GM23338 (cell line): ENCODE data around the gene JAG1.

ENCODE experiments used
- CREB1 ChIP-seq: fragments of 250-450 bp; sonication (Bioruptor Pico); IDR thresholded peaks from 2 replicates; pipeline ENCODE4 v1.5.0; 2020; ENCODE audit warnings: low read depth, mild to moderate bottlenecking, moderate library complexity
- EZH2 ChIP-seq: fragments of 200-600 bp; sonication (generic); IDR thresholded peaks from one replicate; pipeline ENCODE4 v1.8.0; 2017; ENCODE audit warnings: antibody characterized with exemption, mild to moderate bottlenecking, low read depth; ENCODE audit not compliant: unreplicated experiment
- EZH2phosphoT487 ChIP-seq: fragments of 200-600 bp; sonication (generic); IDR thresholded peaks from one replicate; pipeline ENCODE4 v1.8.1; 2018; ENCODE audit warnings: antibody characterized with exemption; ENCODE audit not compliant: unreplicated experiment
- JUNB ChIP-seq: IDR thresholded peaks from one replicate; pipeline ENCODE4 v1.6.1; 2016; ENCODE audit warnings: antibody characterized with exemption; ENCODE audit not compliant: unreplicated experiment
- NANOG ChIP-seq: IDR thresholded peaks from 2 replicates; pipeline ENCODE4 v1.6.1; 2016; ENCODE audit warnings: antibody characterized with exemption, borderline replicate concordance
- POLR2AphosphoS5 ChIP-seq: IDR thresholded peaks from 2 replicates; pipeline ENCODE4 v1.6.1; 2016; ENCODE audit warnings: antibody characterized with exemption, low read depth
- STAT1 ChIP-seq: IDR thresholded peaks from one replicate; pipeline ENCODE4 v1.6.1; 2016; ENCODE audit warnings: antibody characterized with exemption; ENCODE audit not compliant: unreplicated experiment
- ZNF114 ChIP-seq: fragments of 250-450 bp; sonication (Bioruptor Pico); IDR thresholded peaks from 2 replicates; pipeline ENCODE4 v1.5.0; 2020; ENCODE audit warnings: mild to moderate bottlenecking, moderate library complexity
- ZNF331 ChIP-seq: fragments of 250-450 bp; sonication (Bioruptor Pico); IDR thresholded peaks from 2 replicates; pipeline ENCODE4 v1.5.0; 2020; ENCODE audit warnings: low read depth, mild to moderate bottlenecking, moderate library complexity
- TF ChIP-seq, protein P1 (sequence below), 2 experiments: fragments of 200-600 bp in 1 of 2; sonication (generic) in 1 of 2; conservative IDR thresholded peaks; 2 replicates each; pipeline versions ENCODE4 v1.5.1 to v1.6.1; 2016 to 2017; ENCODE audit warnings: antibody characterized with exemption in 2 of 2, low read depth in 2 of 2, mild to moderate bottlenecking in 2 of 2, moderate library complexity in 1 of 2
- TF ChIP-seq, protein P2 (sequence below): IDR thresholded peaks from 2 replicates; pipeline ENCODE4 v1.6.1; 2016; ENCODE audit warnings: antibody characterized with exemption
- TF ChIP-seq, protein P3 (sequence below): IDR thresholded peaks from one replicate; pipeline ENCODE4 v1.6.1; 2018; ENCODE audit warnings: antibody characterized with exemption; ENCODE audit not compliant: unreplicated experiment

DNA sequence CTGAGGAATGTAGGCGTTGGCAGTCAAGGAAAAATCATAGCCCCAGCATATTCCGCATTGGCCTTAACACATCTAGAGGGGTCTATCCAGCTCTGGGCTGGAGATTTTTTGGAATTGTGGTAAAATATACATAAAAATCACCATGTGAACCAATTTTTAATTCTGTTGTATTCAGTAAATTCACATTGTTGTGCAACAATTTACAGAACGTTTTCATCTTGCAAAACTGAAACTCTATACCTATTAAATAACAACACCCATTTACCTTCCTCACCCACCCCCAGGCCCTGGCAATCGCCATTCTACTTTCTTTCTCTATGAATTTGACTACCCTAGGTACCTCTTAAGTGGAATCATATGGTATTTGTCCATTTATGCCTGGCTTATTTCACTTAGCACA, 6.8 kb upstream of the JAG1 start:
- TF ChIP-seq, protein P1, sequence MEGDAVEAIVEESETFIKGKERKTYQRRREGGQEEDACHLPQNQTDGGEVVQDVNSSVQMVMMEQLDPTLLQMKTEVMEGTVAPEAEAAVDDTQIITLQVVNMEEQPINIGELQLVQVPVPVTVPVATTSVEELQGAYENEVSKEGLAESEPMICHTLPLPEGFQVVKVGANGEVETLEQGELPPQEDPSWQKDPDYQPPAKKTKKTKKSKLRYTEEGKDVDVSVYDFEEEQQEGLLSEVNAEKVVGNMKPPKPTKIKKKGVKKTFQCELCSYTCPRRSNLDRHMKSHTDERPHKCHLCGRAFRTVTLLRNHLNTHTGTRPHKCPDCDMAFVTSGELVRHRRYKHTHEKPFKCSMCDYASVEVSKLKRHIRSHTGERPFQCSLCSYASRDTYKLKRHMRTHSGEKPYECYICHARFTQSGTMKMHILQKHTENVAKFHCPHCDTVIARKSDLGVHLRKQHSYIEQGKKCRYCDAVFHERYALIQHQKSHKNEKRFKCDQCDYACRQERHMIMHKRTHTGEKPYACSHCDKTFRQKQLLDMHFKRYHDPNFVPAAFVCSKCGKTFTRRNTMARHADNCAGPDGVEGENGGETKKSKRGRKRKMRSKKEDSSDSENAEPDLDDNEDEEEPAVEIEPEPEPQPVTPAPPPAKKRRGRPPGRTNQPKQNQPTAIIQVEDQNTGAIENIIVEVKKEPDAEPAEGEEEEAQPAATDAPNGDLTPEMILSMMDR (conservative IDR thresholded peaks at IDR 0.05; ENCODE audit: low read depth in 2 of 2): no peak
- TF ChIP-seq POLR2AphosphoS5 (no peak), CREB1 (no peak), ZNF114 (CRISPR knock-in tag) (no peak), EZH2phosphoT487 (no peak), EZH2 (no peak), NANOG (no peak), JUNB (no peak), STAT1 (no peak), ZNF331 (CRISPR knock-in tag) (no peak)
- TF ChIP-seq, protein P2, sequence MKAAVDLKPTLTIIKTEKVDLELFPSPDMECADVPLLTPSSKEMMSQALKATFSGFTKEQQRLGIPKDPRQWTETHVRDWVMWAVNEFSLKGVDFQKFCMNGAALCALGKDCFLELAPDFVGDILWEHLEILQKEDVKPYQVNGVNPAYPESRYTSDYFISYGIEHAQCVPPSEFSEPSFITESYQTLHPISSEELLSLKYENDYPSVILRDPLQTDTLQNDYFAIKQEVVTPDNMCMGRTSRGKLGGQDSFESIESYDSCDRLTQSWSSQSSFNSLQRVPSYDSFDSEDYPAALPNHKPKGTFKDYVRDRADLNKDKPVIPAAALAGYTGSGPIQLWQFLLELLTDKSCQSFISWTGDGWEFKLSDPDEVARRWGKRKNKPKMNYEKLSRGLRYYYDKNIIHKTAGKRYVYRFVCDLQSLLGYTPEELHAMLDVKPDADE: no peak
- TF ChIP-seq, protein P3, sequence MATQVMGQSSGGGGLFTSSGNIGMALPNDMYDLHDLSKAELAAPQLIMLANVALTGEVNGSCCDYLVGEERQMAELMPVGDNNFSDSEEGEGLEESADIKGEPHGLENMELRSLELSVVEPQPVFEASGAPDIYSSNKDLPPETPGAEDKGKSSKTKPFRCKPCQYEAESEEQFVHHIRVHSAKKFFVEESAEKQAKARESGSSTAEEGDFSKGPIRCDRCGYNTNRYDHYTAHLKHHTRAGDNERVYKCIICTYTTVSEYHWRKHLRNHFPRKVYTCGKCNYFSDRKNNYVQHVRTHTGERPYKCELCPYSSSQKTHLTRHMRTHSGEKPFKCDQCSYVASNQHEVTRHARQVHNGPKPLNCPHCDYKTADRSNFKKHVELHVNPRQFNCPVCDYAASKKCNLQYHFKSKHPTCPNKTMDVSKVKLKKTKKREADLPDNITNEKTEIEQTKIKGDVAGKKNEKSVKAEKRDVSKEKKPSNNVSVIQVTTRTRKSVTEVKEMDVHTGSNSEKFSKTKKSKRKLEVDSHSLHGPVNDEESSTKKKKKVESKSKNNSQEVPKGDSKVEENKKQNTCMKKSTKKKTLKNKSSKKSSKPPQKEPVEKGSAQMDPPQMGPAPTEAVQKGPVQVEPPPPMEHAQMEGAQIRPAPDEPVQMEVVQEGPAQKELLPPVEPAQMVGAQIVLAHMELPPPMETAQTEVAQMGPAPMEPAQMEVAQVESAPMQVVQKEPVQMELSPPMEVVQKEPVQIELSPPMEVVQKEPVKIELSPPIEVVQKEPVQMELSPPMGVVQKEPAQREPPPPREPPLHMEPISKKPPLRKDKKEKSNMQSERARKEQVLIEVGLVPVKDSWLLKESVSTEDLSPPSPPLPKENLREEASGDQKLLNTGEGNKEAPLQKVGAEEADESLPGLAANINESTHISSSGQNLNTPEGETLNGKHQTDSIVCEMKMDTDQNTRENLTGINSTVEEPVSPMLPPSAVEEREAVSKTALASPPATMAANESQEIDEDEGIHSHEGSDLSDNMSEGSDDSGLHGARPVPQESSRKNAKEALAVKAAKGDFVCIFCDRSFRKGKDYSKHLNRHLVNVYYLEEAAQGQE: no peak
